Muscle of back (tissue), 11 donors: Measurements from ENCODE around the gene PAM. TPM values are rescaled to one million over a fixed set of nuclear protein-coding genes. Genes with fewer than 3 reads are reported as not detected.
"Not testable (repeated sequence)": the region's sequence is repeated elsewhere in the genome, so short reads cannot be mapped to it uniquely, and the experiment has no call there.

Source experiments
- DNase-seq, 3 donors: peaks; one replicate each; pipeline versions ENCODE4 v3.0.0 to v3.0.0-alpha.2; 2013
- polyA plus RNA-seq, 10 donors: library from polyadenylated mRNA; unstranded; fragments of 120-200 nt; gene quantifications; one replicate each; pipeline ENCODE4 v1.2.1, GENCODE V29; 2013; ENCODE audit not compliant: insufficient read length in 10 of 10

Gene PAM
- polyA plus RNA-seq, 10 donors: 110 to 139 (median 120) TPM

- no peak for DNase-seq
These were observed 146.5 kb downstream of the PAM start for GRCh38 chr5:102901424-102902134.

- DNase-seq: no peak
These were observed 147.0 kb downstream of the PAM start for GRCh38 chr5:102902135-102902448.

- DNase-seq: no peak
These were observed 147.5 kb downstream of the PAM start for GRCh38 chr5:102902647-102903046.

- DNase-seq: no peak
These were observed 148.2 kb downstream of the PAM start for GRCh38 chr5:102903074-102903871.

- no peak for DNase-seq
These were observed 150.0 kb downstream of the PAM start for GRCh38 chr5:102905056-102905455.

GRCh38 chr5:102907099-102907498 is 152.0 kb downstream of the PAM start:
- not testable (repeated sequence) for DNase-seq

- peak in 1 of 3 donors; percentile 51 for DNase-seq
These were observed 155.4 kb downstream of the PAM start for GRCh38 chr5:102910240-102911226.

GRCh38 chr5:102911973-102912372 is 156.9 kb downstream of the PAM start:
- DNase-seq: peak in 1 of 3 donors; percentile 59

- DNase-seq: no peak
These were observed 161.0 kb downstream of the PAM start for GRCh38 chr5:102916109-102916508.

GRCh38 chr5:102918986-102919610 is 164.0 kb downstream of the PAM start:
- no peak for DNase-seq

- DNase-seq: no peak
These were observed 165.7 kb downstream of the PAM start for GRCh38 chr5:102920762-102921161.

GRCh38 chr5:102921341-102922044 is 166.4 kb downstream of the PAM start:
- no peak for DNase-seq

GRCh38 chr5:102922111-102922720 is 167.1 kb downstream of the PAM start:
- DNase-seq: peak; percentile 52 to 83 (median 68)

- peak; percentile 43 to 87 (median 73) for DNase-seq
These were observed 167.8 kb downstream of the PAM start for GRCh38 chr5:102922799-102923477.

GRCh38 chr5:102924963-102925362 is 169.9 kb downstream of the PAM start:
- DNase-seq: no peak

GRCh38 chr5:102927007-102927406 is 171.9 kb downstream of the PAM start:
- no peak for DNase-seq

- DNase-seq: no peak
These were observed 175.1 kb downstream of the PAM start for GRCh38 chr5:102930244-102930643.

- DNase-seq: peak in 2 of 3 donors; percentile 16 to 59
These were observed 176.1 kb downstream of the PAM start for GRCh38 chr5:102931085-102931725.

- DNase-seq: no peak
These were observed 177.7 kb downstream of the PAM start for GRCh38 chr5:102932781-102933180.
